T-helper 1 cell treated with Interleukin-12 subunit alpha and Interleukin-12 subunit beta and Interleukin-4 antibody, amounts not matched to agents 30 μg/mL and 1 μg/mL, for 36 hours (primary cell): Measurements from ENCODE around the gene HNRNPUL1.

Source experiments
- H3K27ac Mint-ChIP-seq: one replicate; pipeline ENCODE4 v1.8.0; 2021; ENCODE audit warnings: mild to moderate bottlenecking, mixed read lengths
- H3K27me3 Mint-ChIP-seq: one replicate; pipeline ENCODE4 v1.8.0; 2021; ENCODE audit warnings: low read depth, mixed read lengths
- H3K36me3 Mint-ChIP-seq: one replicate; pipeline ENCODE4 v1.8.0; 2021; ENCODE audit warnings: low read depth, mixed read lengths
- H3K4me1 Mint-ChIP-seq: one replicate; pipeline ENCODE4 v1.8.0; 2021; ENCODE audit warnings: low read depth, mixed read lengths
- H3K4me3 Mint-ChIP-seq: one replicate; pipeline ENCODE4 v1.8.0; 2021; ENCODE audit warnings: mild to moderate bottlenecking, moderate library complexity, mixed read lengths
- H3K9me3 Mint-ChIP-seq: one replicate; pipeline ENCODE4 v1.8.0; 2021; ENCODE audit warnings: mixed read lengths

HNRNPUL1 gene

DNA sequence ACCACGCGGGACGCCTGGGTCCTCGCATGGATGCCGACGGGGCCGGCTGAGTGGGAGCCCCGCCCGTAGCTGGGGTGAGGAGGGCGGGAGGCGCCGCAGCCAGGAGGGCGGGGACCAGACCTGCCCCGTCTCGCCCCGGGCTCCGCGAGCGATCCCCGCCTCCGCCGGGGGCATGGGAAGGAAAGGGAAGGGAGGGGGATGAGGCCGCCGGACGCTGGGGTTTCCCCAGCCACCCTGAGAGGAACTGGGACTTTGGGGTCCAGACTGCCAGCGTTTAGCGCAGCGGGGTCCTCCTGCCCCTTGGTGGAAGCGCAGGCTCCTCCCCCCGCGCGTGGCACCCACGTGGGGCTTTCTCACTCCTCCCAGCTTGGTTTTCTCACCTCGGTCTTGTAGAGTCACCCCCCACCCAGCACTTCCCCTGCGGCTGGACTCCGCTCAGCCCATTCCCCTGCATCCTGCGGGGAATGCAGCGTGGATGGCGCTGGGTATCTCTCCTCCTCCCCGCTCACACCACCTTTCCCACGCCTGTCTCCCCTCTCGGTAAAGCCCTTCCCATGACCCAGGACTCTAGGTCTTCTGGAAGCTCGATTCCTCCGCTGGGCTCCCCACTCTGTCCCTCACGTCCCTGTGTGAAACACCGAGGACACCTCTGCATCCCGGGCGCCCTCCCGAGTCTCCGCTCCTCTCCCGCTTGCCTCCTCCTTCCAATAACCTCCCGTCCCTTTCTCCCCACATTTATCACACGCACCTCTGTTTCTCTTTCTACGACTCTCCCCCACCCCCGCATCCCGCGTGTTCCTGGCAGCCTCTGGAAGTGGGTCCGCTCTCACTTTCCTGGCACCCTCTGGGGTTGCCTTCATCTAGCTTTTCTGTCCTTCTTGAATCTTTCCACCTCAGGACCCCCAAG lies 87.4 kb downstream of the HNRNPUL1 start:
- peaks cover 41% of the 10 kb centered on the region for H3K4me1 Mint-ChIP-seq
- H3K4me3 Mint-ChIP-seq: peak overlapping the region; percentile 96
- H3K36me3 Mint-ChIP-seq: peaks cover 29% of the 10 kb centered on the region
- no peaks in the 10 kb centered on the region for H3K27me3 Mint-ChIP-seq
- H3K9me3 Mint-ChIP-seq: peaks cover 4% of the 10 kb centered on the region
- peak overlapping the region; percentile 96 for H3K27ac Mint-ChIP-seq

DNA sequence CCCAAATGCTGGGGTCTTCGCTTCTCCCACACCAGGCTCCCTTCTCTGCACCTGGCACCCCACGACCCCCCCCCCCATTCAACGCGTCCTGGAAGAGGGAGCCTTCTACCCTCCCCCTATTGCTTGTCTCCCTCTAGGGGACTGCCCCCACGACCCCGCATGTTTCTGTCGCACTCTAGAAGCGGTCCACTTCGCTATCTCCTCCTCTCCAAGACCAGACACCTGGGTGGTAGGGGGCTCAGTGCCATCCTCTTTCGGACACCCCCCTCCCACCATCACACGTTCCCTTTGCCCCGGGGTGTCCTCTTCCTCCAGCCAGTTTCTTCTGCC lies 88.1 kb downstream of the HNRNPUL1 start:
- Mint-ChIP-seq H3K27ac (peak overlapping the region; percentile 96), H3K4me1 (peaks cover 47% of the 10 kb centered on the region), H3K27me3 (no peaks in the 10 kb centered on the region), H3K4me3 (peak overlapping the region; percentile 96), H3K9me3 (peaks cover 4% of the 10 kb centered on the region), H3K36me3 (peaks cover 29% of the 10 kb centered on the region)

DNA sequence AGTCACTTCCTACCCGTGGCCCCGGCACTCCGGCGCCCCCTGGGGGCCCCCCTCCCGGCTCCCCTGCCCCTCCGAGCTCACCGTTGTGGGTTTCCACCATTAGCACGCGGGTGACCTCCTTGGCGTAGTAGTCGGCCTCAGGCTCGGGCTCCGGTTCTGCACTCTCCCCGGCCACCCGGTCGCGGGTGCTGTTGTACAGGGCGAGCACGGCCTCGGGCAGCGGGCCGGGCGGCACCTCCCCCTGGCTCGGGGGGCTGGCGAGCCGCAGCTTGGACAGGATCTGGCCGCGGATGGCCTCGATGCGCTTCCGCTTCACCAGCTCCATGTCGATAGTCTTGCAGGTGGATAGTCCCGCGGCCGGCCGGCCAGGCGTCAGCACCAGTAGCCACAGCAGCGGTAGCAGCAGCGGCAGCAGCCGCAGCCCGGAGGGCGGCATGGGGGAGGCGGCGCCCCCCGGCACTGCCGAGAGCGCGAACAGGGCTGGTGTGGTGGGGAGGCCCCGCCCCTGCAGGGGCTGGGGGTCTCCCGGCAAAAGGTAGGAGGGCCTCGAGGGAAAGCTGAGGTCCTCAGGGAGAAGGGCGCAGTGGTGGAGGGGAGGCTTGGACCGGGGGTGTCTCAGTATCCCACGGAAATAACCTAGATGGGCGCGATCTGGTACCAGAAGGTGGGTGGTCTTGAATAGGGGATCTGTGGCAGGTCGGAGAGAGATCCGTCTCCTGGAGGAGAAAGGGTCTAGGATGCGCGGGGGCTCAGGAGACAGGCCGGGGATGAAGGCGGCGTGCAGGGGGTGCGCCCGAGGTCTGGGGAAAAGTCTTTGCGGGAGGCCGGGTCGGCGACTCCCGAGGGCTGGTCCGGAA lies 88.7 kb downstream of the HNRNPUL1 start:
- Mint-ChIP-seq H3K27me3 (no peaks in the 10 kb centered on the region), H3K4me1 (peaks cover 50% of the 10 kb centered on the region), H3K27ac (peak overlapping the region; percentile 96), H3K9me3 (peaks cover 4% of the 10 kb centered on the region), H3K36me3 (peaks cover 30% of the 10 kb centered on the region), H3K4me3 (peak overlapping the region; percentile 96)

DNA sequence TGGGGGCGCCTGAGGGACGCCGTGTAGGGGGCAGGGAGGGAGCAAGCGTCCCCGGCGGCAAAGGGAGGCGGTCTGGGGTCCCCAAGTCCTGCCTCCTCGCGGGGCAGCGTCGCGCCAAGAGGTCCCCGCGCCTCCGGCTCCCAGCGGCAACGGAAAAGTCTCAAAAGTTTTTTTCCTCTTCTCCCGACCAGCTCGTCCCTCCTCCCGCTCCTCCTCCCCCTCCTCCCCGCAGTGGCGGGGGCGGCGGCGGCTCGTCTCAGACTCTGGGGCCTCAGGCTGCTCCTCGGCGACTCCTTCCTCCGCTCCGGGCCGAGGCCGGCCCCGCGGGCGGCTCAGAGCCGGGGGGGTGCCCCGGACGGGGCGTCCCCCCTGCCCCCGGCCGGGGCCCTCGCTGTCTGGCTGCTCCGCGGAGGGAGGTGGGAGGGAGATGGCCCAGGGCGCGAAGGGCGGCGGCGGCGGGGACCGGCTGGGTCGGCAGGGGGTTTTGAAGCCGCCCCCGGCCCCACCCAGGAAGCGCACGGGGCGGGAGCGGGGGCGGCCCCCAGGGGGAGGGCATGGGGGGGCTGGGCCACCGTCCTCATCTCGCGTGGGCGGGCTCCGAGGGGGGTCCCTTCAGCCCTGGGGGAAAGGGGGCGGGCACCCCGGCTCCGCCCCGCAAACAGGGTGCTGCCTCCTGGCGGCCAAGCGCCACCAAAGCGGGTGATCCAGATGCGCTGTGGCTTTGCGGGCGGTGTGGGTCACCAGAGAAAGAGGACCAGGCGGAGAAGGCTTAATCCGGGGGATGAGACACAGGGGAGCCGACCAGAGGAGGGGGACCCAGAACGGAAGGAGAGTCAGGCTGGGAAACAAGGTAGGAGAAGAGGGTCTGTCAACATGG lies 89.5 kb downstream of the HNRNPUL1 start, which contains the start of gene TGFB1:
Gene TGFB1 (minus strand): TSS at position 457 of the 877 bp plus-strand sequence. CDS start 878 bp downstream, outside the sequence.
- H3K4me1 Mint-ChIP-seq: peaks cover 55% of the 10 kb centered on the region
- no peaks in the 10 kb centered on the region for H3K27me3 Mint-ChIP-seq
- peaks cover 25% of the 10 kb centered on the region for H3K36me3 Mint-ChIP-seq

DNA sequence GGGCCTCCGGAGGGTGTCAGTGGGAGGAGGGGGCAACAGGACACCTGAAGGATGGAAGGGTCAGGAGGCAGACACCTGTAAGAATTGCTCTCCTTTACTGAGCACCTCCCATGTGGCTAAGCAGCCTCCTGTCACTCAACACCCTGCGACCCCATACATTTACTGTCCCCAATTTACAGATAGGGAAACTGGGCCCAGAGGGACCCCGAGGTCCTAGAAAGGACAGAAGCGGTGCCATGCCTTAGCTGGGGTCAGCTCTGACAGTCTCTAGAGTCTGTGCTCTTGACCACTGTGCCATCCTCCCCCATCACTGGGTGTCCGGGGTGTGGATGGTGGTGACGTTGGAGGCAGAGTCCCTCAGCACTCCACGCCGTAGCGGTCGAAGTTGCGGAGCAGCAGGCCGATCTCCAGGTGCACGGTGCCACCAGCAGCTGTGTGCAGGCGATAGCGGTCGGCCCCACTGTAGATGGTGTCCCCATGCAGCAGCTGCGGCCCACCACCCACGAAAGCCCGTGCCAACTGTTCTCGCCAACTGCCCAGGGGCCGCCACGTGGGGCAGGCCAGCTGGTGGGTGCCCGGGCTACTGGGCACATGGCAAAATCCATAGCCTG lies 90.3 kb downstream of the HNRNPUL1 start:
- peaks cover 19% of the 10 kb centered on the region for H3K36me3 Mint-ChIP-seq
- no peaks in the 10 kb centered on the region for H3K9me3 Mint-ChIP-seq
- peak overlapping the region; percentile 86 for H3K4me3 Mint-ChIP-seq
- H3K27ac Mint-ChIP-seq: peak overlapping the region; percentile 95
- H3K27me3 Mint-ChIP-seq: no peaks in the 10 kb centered on the region
- peaks cover 48% of the 10 kb centered on the region for H3K4me1 Mint-ChIP-seq

More for the DNA sequence above, 89.5 kb downstream of the HNRNPUL1 start, which contains the start of gene TGFB1:
- Mint-ChIP-seq H3K9me3 (peaks cover 3% of the 10 kb centered on the region), H3K27ac (peak within 1 kb of the TSS; percentile 95), H3K4me3 (peak within 1 kb of the TSS; percentile 96)

DNA sequence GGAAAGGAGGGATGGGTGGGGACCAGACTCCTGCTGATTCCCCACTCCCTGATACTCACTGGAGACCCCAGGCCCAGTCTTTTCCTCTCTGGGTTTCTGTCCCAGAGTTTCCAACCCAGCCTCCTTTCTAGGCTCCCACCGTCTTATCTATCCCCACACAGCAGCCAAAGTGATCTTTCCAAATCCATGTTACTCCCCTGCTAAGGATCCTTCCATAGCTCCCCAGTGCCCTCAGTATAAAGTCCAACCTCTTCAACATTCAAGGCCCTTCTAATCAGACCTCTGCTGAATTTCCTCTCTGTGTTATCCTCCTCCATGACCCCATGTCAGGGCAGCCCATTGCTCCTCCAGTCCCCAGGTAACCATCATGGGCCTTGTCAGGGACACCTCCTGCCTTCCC lies 90.9 kb downstream of the HNRNPUL1 start:
- H3K4me1 Mint-ChIP-seq: peaks cover 44% of the 10 kb centered on the region
- no peaks in the 10 kb centered on the region for H3K9me3 Mint-ChIP-seq
- no peaks in the 10 kb centered on the region for H3K27me3 Mint-ChIP-seq
- peak overlapping the region; percentile 43 for H3K4me3 Mint-ChIP-seq
- H3K36me3 Mint-ChIP-seq: peaks cover 19% of the 10 kb centered on the region
- peak overlapping the region; percentile 82 for H3K27ac Mint-ChIP-seq

DNA sequence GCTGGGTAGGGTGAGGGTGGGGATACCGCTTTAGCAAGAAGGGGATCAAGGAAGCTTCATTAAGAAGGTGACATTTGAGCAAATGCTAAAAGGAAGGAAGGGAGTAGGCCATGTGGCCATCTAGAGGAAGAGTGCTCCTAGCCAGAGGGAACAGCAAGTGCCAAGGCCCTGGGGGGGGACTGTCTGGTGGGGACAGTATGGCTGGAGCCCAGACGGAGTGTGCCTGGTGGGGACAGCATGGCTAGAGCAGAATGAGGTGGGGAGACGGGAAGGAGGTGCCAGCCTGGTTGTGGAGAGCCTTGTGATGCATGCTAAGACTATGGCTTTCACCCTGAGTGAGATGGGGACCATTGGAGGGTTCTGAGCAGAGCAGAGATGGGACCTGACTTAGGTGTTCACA lies 91.6 kb downstream of the HNRNPUL1 start:
- peaks cover 41% of the 10 kb centered on the region for H3K4me1 Mint-ChIP-seq
- no peaks in the 10 kb centered on the region for H3K27me3 Mint-ChIP-seq
- peak overlapping the region; percentile 82 for H3K27ac Mint-ChIP-seq
- peak overlapping the region; percentile 36 for H3K4me3 Mint-ChIP-seq
- H3K36me3 Mint-ChIP-seq: peaks cover 18% of the 10 kb centered on the region
- H3K9me3 Mint-ChIP-seq: no peaks in the 10 kb centered on the region

DNA sequence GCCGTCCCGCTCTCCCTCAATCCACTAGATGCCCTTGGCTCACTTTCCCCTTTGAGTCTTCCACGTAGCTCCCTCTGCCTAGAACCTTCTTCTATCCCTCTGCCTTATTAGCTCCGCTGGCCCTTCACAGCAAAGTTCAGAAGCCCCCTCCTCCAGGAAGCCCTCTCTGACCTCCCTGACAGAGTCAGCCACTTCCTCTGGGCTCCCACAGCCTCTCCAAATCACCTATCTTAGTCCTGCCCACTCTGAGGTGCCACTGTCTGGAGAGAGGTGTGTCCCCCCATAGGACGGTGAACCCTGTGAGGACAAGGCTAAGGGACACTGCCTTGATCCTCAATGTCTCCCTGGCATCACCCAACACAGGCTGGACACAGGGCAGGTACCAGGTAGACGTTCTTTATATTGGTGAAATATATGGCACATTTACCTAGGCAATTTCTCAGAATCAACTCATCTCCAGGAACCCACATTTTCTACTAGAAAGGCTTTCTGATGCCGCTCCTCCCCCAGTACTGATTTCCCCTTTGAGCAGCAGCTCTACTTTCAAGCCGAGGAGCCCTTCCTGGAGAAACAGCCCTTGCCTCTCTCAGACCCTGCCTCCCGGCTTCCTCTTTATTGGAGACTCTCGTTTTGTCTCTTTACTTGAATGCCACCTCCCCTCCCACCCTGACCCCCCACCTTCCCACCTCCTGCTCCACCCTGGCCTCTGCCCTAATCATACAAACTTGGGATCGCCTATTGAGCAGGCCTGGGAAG lies 93.0 kb downstream of the HNRNPUL1 start:
- peak overlapping the region; percentile 65 for H3K4me3 Mint-ChIP-seq
- H3K36me3 Mint-ChIP-seq: peaks cover 9% of the 10 kb centered on the region
- H3K9me3 Mint-ChIP-seq: no peaks in the 10 kb centered on the region
- no peaks in the 10 kb centered on the region for H3K27me3 Mint-ChIP-seq
- H3K27ac Mint-ChIP-seq: peak overlapping the region; percentile 91
- H3K4me1 Mint-ChIP-seq: peaks cover 39% of the 10 kb centered on the region
